NB4 (cell line): ENCODE results near the gene SCARB1.

Experiments used
- MYC ChIP-seq: IDR thresholded peaks from 2 replicates; pipeline ENCODE4 v1.6.1; 2011; ENCODE audit warnings: low read depth, low read length
- POLR2A ChIP-seq: IDR thresholded peaks from 2 replicates; pipeline ENCODE4 v1.6.1; 2011; ENCODE audit warnings: mild to moderate bottlenecking; ENCODE audit not compliant: insufficient read length; ENCODE audit errors: extremely low read depth
- TF ChIP-seq, protein P1 (sequence below): IDR thresholded peaks from one replicate; pipeline ENCODE4 v1.5.1; 2012; ENCODE audit warnings: low read depth, low read length

DNA sequence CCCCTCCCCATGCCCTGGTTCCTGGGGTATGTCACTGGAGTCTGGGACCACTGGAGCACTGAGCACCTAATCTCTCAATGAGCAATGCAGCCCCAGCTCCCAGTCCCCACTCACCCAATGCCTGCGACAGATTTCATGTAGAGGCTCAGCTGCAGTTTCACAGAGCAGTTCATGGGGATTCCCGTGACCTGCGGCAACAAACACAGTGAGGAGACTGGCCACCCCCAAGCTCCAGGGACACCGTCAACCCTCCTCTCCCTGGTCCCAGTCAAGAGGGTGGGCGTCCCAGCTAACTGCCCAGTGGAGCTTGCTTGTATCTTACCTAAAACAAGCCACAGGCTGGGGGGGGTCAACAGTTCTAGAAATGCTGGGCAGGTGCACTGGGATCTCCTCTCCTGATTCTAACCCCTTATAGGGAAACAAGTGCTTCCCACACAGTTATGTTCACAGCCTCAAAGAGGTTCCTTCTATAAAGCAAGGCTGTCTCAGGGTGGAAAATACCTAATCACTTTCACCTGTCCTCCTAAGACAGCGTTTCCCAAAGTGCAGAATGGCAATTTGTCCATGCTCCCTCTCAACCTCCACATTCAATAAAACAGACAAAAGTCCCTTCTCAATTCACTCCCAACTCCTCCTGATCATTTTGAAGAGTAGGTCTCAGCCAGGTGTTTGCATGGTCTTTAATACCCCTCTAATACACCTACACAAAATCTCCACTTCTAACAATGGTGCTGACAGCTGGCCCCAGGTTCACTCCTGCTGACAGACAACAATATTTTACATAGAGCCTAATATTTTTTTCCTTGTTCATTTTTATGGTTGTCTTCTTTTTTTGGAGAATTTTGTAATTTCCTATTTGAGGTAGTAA lies 68.3 kb downstream of the SCARB1 start:
- TF ChIP-seq, protein P1, sequence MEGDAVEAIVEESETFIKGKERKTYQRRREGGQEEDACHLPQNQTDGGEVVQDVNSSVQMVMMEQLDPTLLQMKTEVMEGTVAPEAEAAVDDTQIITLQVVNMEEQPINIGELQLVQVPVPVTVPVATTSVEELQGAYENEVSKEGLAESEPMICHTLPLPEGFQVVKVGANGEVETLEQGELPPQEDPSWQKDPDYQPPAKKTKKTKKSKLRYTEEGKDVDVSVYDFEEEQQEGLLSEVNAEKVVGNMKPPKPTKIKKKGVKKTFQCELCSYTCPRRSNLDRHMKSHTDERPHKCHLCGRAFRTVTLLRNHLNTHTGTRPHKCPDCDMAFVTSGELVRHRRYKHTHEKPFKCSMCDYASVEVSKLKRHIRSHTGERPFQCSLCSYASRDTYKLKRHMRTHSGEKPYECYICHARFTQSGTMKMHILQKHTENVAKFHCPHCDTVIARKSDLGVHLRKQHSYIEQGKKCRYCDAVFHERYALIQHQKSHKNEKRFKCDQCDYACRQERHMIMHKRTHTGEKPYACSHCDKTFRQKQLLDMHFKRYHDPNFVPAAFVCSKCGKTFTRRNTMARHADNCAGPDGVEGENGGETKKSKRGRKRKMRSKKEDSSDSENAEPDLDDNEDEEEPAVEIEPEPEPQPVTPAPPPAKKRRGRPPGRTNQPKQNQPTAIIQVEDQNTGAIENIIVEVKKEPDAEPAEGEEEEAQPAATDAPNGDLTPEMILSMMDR, result no peak
- TF ChIP-seq POLR2A, result no peak
- no peak for TF ChIP-seq MYC
